Stimulated activated CD8-positive, alpha-beta memory T cell treated with anti-CD3 and anti-CD28 coated beads, Interleukin-4, amount 100 ng/mL, for 1 hour (primary cell): ENCODE results near the gene KLK1.
"Not testable (repeated sequence)": the region's sequence is repeated elsewhere in the genome, so short reads cannot be mapped to it uniquely, and the experiment has no call there.

Experiments used
- DNase-seq, 2 donors: peaks; one replicate each; pipeline ENCODE4 v3.0.0-alpha.2; 2020; ENCODE audit warnings: low read depth in 2 of 2, low spot score in 1 of 2

KLK1 gene

GRCh38 chr19:50770164-50770563, 53.4 kb downstream of the KLK1 start, which contains the start of gene GPR32:
GPR32 (plus strand) TSS chr19:50770464; CDS start chr19:50770601, 137 bp downstream.
- DNase-seq, result not testable (repeated sequence)
